Fibroblast of lung (primary cell): ENCODE measurements around the gene ZNF554.

Source experiments
- CTCF ChIP-seq, 2 donors: IDR thresholded peaks in 1 of 2; conservative IDR thresholded peaks in 1 of 2; 1 replicate in 1 of 2; 2 replicates in 1 of 2; pipeline ENCODE4 v1.5.1; 2011 to 2012; ENCODE audit warnings: low read length in 2 of 2, control low read depth in 1 of 2, inconsistent platforms in 1 of 2, low read depth in 1 of 2, mild to moderate bottlenecking in 1 of 2
- EZH2 ChIP-seq: IDR thresholded peaks from 2 replicates; pipeline ENCODE4 v1.5.1; 2012; ENCODE audit warnings: low read length, control low read depth, mild to moderate bottlenecking; ENCODE audit errors: missing control alignments

DNA sequence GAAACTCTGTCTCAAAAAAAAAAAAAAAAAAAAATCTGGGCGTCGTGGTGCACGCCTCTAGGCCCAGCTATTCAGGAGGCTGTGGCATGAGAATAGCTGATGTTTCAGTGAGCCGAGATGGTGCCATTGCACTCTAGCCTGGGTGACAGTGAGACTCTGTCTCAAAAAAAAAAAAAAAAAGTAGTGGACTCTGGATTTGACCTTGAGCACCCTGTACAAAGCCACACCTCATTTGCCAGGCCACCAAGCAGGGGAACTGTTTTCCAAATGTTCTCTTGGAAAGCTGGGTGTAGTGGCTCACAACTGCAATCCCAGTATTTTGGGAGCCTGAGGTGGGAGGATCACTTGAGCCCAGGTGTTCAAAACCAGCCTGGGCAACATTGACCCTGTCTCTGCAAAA lies 17.8 kb downstream of the ZNF554 start:
- TF ChIP-seq CTCF (conservative IDR thresholded peaks at IDR 0.05 in 1 of 2, IDR thresholded peaks at IDR 0.05 in 1 of 2; ENCODE audit: low read depth in 1 of 2, low read length in 2 of 2) = no peak
- TF ChIP-seq EZH2 = no peak
